Activated T-cell treated with anti-CD3 and anti-CD28 coated beads for 24 hours (primary cell): Measurements from ENCODE around the gene CDK2AP2.
"Not testable (repeated sequence)": the region's sequence is repeated elsewhere in the genome, so short reads cannot be mapped to it uniquely, and the experiment has no call there.

Source experiments
- DNase-seq: peaks from one replicate; pipeline ENCODE4 v3.0.0-alpha.2; 2020; ENCODE audit warnings: low read depth

Gene CDK2AP2

GRCh38 chr11:67466367-67466766, 41.6 kb downstream of the CDK2AP2 start:
- DNase-seq: no peak

GRCh38 chr11:67465530-67465929, 42.4 kb downstream of the CDK2AP2 start:
- not testable (repeated sequence) for DNase-seq

DNA sequence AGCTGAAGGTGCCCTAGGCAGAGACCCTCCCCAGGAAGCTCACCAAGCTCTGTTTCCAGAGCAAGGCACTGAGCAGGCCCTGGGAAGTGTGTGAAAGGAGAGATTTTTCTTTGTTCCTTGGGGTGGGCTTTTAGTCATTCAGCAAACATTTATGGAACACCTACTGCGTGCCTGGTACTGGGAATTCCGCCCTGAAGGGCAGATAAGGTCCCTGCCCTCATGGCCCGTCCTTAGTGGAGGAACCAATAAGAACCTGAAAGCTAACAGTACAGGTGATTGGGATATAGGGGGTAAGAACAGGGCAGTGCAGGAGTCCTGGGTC, 42.8 kb downstream of the CDK2AP2 start:
- DNase-seq: no peak

DNA sequence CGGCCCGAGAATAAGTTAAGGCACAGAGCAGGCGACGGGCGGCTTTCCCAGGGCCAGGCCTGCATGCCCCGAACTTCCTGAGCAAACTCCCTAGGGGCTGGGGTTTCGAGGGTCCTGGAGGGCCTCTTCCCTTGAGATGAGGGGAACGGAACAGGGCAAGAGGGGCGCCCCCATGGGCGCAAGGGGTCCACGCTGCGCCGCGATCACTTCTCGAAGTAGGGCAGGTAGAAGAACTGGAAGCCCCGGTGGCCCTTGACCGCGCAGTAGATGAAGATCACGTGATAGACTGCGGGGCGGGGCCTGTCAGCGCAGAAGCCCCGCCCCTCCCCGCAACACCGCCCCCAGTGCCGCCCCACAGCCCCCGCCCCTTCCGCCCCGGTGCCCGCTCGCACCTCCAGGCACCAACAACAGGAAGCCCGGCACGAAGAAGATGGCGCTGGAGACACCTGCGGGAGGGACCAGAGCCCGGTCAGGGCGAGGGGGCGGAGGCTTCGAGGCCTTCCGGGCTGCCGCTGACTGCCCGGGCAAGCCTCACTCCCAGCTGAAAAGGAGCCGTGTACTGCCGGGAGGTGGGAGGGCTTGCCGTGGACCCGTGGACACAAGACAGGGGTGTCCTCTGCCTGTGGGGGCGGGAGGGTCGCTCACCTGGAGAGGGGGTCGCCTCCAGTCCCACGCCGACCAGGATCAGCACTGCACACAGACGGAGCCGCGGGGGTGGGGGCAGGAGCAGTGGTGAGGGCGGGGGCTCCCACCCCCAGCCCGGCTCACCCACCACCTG, 43.4 kb downstream of the CDK2AP2 start:
- peak; percentile 86 for DNase-seq

DNA sequence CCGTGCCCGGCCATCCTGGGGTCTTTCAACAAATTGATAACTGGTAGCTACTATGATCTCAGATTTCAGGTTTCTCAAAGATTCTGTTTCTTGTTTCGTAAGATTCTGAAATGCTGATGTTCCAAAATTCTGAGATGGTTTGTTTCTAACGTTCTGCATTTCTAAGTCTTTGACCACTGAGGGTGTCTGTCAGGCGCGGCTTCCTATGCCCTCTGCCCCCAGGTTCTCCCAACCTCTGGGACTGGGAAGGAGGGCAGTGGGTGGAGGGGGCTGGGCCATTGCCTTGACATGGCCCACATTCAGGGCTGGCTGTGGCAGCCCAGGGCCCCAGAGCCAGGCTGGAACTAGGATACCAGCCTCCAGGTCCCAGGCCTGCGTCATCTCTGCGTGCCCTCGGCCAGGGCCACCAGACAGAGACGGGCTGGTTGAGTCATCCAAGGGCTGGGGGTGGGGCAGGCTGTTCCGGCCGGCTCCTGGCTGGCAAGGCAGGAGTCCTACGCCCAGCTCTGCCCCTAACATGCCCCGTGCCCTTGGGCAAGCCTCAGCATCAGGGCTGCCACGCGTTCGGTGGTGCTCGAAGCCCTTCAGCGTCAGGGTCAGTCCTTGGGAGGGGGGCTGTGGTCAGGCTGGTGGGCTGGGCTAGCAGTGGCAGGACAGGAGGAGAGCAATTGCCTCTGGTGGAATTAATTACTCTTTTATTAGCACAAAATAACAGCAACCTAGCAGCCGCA, 44.1 kb downstream of the CDK2AP2 start:
- no peak for DNase-seq

- no peak for DNase-seq
Measured at GRCh38 chr11:67463186-67463585, 44.8 kb downstream of the CDK2AP2 start.

GRCh38 chr11:67458266-67458665, 49.7 kb downstream of the CDK2AP2 start:
- DNase-seq: no peak

- no peak for DNase-seq
Measured at GRCh38 chr11:67457453-67457852, 50.5 kb downstream of the CDK2AP2 start.
